HTR-8/SVneo (cell line): ENCODE data around the gene USP36.
A peak's percentile ranks its signal among the peaks of the same experiment; 100 is the strongest.
"Not testable (repeated sequence)": the region's sequence is repeated elsewhere in the genome, so short reads cannot be mapped to it uniquely, and the experiment has no call there.

Source experiments
- DNase-seq: peaks from one replicate; pipeline ENCODE4 v3.0.0; 2011; ENCODE audit warnings: low spot score, mixed read lengths; ENCODE audit not compliant: insufficient read length
- FAIRE-seq: peaks from 2 replicates; lab custom pipeline; 2011; peaks lifted over from hg19 to GRCh38; lab: Jason Lieb, UNC

Gene USP36

DNA sequence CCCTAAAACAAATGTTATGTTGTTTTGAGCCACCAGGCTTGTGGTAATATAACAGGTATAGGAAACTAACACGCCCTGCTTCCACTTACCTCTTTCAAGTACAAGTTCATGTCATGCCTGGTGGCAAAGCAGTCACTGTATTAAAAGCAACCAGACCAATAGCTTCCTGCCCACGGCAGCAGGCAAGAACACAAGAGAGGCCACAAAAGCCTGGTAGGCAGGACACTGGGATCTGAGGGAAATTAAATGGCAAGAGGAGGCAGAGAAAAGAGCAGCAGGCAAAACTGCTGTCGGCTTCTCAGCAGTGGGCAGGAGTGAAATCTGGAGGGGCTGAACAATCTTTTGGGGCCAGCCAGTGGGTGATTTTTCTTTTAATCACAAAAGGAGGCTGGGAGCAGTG is 60.8 kb downstream of the USP36 start:
- FAIRE-seq (no peak), DNase-seq (no peak)

DNA sequence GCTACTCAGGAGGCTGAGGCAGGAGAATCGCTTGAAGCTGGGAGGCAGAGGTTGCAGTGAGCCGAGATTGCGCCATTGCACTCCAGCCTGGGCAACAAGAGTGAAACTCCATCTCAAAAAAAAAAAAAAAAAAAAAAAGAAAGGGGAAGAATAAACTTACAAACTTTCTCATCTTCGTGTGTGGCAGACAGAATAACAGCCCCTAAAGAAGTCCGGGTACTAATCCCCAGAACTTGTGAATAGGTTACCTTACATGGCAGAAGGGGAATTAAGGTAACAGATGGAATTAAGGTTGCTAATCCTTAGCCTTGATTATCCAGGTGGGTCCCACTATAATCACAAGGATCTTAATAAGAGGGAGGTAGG is 61.3 kb downstream of the USP36 start:
- FAIRE-seq, DNase-seq: not testable (repeated sequence)

DNA sequence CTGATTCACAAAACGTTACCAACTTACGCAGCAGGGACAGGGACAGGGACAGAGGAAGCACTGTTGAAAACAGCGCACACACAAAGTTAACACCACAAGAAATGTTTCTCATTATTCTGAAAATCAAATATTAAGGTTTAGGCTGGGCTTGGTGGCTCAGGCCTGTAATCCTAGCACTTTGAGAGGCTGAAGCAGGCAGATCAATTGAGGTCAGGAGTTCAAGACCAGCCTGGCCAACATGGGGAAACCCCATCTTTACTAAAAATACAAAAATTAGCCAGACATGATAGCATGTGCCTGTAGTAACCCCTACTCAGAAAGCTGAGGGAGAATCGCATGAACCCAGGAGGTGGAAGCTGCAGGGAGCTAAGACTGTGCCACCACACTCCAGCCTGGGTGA is 62.7 kb downstream of the USP36 start:
- no peak for FAIRE-seq
- no peak for DNase-seq

DNA sequence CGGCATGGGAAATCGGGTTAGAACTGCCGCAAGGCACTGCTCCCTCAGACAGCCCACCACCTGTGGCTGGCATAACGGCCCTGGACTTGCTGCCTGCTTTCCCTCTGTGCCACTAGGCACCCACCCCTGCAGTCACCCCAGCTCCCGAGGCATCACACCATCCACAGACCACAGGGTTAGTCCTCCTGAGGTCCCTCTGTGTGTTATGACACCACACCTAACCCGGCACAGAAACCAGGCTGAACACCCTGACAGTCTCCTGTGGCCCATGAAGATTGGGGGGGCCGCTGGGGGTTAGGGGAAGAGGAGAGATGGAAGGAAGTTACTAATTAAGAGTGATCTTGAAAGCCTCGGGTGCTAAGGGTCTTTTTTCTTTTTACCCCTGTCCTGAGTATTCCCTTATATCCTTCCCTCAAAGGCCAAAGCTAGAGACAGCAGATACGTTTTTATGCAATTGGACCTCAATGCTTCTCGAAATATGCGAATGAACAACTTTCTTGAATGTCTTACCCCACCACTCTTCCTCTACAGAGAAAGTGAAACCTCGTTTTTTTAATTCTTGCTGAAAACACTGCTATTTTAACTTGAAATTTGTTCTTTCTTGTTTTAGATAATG is 65.5 kb downstream of the USP36 start:
- FAIRE-seq, result no peak
- DNase-seq, result no peak

DNA sequence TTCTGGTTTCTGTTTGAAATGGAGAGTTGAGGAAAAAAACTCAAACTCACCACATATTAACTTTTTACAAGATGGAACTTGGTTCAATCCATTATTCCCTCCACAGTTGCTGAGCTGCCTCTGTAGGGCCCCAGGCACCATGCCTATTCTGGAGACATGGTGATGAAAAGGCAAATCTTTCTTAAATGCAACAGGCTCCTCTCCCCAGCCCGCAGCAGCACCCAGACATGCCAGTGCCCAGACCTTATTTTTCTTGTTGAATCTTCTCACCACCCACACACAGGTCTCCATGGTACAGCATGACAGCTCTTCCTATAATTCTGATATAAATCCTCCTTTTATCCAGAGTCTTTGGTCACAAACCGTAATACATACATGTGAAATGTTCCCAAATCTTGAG is 66.2 kb downstream of the USP36 start:
- DNase-seq (no peak), FAIRE-seq (no peak)

DNA sequence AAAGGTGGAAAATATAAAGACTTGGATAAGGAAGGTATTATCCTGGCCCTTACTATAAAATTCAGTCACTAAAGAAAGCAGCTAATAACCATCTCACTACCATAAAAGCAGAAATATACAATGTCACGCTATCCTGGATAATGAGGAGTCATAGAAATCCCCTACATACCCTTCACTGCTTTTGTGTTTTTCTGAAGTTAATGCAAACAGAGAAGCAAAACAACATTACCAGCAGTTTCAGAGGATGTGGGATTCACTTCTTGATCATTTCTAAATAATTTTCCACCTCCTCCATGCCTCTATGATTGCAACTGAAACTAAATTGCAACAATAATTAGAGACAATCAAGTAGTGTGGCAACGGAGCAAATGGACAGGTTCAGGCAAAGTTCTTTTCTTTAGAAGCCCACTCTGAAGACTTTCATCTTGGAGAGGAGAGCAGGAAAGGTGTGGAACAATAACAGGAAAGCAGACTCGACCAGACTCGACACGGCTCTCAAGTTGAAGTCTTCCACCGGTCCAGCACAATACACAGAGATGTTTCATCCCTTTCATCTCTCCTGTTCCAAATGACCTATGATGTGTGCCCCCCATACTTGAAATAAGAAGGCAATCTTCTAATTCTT is 68.7 kb downstream of the USP36 start:
- no peak for FAIRE-seq
- no peak for DNase-seq

DNA sequence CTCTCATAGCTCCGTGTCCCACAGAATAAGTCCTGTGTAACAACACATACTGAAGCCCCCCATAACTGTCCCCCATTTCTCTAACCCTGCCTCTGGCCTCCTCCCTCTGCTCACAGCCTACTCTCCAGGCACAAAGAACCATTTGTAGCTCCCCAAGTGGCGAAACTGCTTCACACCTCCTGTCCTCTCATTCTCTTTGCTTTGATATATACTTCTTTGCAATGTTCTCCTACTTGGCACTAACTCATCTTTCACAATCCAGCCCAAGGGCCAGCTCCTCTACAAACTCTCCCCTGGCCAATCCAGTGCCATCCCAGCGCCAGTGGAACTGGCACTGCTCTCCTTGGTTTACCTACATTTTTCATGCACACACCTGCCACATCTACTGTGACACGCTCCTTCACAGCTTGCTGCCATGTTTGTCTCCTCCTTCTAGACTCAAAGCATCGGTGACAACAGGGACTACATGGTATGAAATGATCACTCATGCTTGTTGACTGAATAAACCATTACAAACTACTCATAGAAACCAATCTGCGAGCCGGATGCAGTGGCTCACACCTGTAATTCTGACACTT is 71.3 kb downstream of the USP36 start:
- no peak for DNase-seq
- no peak for FAIRE-seq

DNA sequence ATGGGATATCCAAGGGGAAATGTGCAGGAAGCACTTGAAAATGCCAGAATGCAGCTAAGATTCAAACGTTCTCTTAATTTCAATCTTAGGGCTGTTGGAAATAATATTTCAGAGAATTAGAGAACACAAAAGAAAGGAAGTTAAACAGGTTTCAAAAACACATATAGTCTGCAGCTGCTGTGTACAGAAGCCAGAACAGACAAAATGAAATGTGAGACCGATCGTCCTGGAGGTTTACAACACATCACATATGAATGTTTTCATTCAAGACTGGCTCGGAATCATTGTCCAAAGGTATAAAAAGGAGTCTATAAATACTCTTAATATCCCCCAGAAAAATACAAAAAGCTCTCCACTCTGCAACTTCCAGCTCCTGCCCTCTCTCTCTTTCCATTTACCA is 72.8 kb downstream of the USP36 start:
- DNase-seq (no peak), FAIRE-seq (no peak)

DNA sequence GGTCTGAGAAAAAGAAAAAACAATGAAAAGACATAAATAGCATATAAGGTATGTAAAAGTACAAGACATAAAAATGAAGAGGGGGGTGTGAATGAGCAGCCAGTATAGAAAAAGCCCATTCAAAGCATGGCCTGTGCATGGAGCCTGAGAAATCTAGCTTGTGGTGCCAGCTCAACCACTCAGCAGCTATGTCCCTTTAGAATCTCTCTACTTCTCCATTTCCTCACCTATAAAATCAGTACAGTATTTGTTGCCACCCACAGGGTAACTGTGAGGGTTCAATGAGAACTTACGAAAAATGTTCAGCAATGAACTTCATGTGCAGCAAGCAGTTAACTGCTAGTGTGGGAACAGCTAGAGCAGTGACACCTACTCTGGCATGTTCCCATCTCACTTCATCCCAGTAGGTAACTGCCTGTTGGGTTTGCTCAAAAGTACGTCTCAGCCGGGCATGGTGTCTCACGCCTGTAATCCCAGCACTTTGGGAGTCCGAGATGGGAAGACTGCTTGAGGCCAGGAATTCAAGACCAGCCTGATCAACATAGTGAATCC is 73.8 kb downstream of the USP36 start:
- FAIRE-seq (peak; percentile 77), DNase-seq (no peak)

DNA sequence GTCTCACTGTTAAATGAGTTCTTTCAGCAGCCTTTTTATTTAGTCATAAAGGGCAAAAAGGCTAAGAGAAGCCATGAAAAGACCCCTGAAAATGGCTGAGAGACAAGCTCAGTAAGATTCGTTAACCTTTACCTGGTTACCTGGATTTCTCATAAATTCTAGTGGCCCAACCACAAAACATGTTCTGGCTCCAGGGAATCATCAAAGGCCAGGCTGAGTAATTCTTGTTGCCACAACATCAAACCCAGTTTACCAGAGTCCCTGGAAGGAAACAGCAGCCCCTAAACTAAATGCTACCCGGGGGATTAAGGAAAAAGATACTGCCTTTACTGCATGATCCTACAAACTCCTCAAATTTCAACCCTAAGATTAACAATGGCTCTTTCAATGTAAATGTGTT is 74.4 kb downstream of the USP36 start:
- no peak for DNase-seq
- FAIRE-seq, result no peak

DNA sequence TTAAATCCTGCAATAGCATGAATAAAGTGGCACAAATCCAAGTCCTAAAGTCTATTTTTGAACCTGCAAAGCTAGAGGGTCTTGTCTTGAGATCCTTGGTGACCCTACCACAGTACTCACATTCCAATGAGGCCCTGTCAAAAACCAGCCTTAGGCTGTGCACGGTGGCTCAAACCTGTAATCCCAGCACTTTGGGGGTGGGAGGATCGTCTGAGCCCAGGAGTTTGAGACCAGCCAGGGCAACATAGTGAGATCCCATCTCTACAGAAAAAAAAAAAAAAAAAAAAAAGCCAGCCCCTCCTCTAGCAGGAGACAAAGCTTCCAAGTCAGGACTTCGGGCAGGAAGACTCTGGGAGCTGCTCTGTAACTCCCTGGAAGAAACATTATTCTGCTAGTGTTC is 74.8 kb downstream of the USP36 start:
- DNase-seq (no peak), FAIRE-seq (no peak)

DNA sequence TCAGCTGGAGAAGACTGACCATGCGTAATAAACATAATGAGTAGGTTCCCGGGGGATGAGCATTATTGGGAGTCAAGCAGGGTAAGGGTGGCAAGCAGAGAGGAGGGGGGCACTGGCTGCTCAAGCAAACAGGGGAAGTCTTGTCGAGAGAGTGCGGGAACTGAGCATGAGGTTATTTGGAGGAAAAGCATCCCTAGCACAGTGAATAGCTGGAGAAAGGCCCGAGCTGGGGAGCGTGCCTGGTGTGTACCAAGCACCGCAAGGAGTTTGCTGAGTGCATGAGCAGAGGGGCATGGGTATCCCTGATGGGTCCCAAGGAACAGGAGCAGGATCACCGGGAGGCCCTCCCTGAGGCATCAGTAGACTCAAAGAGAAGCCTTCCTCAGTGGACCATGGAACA is 75.7 kb downstream of the USP36 start:
- FAIRE-seq, result no peak
- DNase-seq, result no peak

DNA sequence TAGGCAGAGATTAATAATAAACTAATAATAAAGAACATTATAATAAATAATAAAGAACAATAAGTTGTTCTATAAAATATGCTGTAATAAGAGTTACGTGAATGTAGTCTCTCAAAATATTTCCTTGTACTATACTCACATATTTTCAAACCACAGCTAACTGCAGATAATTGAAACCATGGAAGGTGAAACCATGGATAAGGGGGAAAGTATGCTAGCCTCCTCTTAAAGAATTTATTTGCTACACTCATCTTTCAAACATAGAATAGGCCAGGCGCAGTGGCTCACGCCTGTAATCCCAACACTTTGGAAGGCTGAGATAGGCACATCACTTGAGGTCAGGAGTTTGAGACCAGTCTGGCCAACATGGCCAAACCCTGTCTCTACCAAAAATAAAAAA is 77.1 kb downstream of the USP36 start:
- no peak for DNase-seq
- no peak for FAIRE-seq

DNA sequence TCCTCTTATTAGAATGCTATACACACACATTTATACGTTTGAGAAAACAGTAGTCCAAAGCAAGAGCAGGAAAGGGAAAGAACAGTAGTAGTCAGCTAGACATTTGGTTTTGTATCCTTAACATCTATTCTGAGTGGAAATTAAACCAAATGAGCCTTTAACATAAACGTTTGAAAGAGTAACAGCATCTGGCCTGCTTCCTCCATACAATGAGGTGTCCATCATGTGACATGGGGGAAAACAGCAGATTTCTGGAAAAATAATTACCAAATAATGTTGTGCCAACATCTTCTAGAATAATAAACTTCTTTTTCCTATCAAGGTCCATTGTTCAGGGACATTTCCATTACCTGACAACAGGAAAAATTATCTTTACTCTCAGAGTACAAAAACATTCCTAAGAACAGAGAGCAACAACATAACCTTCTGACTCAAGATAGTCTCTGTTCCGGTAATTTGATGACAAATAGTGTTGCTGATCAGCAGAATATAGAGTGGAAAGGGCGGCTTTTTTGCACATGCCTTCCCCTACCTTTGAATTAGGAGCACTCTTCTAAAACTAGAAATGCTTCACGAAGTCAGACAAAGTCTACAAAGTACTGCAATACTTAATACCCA is 78.7 kb downstream of the USP36 start:
- DNase-seq, result no peak
- no peak for FAIRE-seq

DNA sequence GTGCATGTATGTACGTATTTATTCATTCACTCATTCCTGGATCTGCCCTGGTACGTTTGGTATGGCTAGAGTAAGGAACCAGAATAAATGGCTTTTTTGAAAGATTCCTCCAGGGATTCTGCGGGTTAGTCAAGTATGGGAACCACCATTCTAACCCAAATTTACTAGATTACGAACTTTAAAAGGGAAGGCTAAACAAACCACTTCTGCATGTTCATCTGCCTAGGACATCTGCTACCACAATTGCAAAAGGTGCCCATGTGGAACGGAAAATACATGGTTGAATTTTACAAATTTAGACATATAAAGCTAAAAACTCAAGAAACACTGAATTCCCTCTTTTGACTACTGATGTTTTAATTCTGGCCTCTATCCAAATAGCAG is 80.7 kb downstream of the USP36 start:
- DNase-seq (no peak), FAIRE-seq (no peak)

DNA sequence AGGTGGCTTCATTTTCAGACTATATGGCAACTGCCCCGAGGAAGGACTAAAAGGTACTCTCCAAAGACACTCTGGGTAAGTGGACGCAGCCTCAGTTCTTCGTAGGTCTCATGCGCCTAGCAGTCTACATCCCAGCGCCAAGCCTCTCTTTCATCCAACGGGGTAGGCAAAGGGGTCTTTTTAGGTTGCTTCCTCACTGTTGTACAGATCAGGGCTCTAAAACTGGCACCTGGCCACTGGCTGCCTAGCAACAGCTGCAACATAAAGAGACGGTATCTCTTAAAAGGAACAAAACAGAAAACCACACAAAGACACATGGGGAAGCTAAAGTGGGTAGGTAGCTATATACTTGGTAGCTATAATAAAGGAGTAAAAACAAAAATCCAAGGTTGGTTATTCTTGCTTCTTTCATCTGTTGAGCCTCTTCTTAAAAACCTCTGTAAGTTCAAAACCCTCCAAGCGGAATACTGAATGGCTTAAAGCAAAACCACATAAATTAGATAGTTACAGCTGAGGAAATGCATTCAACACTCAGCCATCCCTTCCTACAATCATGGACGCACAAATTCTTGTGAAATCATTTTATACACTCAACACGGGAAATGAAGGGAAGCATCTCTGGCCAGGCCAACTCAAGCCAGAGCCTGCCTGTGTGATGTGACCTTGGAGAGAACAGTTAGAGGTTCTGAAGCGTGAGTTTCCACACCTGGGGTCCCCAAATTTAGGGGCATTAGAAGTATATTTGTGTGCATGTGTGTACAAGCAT is 81.2 kb downstream of the USP36 start:
- FAIRE-seq (no peak), DNase-seq (no peak)

DNA sequence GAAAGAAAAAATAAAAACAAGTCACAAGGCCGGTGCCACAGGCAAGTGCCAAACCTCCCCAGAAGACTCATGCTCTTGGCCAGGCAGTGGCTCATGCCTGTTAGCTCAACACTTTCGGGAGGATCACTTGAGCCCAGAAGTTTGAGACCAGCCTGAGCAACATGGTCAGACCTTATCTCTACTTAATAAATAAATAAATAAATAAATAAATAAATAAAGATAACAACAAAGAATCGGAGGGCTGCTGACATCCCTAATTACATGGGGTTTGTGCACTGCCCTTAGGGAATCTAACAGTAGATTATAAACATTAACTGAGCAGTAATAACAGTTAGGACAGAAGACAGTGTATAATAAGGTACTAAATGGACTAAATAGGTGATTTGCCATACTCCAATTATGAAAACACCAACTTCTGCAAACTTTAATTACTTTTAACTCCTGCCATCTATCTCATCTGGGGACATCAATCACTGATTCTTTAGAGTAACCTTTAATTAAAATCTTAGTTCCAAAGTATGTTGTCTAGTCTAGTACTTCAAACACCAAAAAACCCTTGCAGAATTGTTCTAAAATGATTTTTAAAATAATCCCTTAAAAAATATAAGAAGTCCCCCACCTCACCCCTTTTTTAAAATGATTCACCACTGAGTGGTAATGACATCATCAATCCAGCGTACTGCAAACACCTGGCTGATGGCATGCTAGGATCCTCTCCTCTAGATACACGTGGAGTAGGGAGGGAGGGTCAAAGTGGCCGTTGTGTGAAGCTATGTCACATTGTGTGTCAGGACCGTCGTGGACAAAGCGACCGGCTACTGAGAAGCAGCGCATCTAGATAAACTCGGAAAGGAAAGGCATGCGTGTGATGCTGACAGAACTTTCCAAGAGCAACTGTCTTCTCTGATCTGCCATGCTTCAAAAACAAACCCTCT is 87.0 kb downstream of the USP36 start:
- DNase-seq (no peak), FAIRE-seq (no peak)

DNA sequence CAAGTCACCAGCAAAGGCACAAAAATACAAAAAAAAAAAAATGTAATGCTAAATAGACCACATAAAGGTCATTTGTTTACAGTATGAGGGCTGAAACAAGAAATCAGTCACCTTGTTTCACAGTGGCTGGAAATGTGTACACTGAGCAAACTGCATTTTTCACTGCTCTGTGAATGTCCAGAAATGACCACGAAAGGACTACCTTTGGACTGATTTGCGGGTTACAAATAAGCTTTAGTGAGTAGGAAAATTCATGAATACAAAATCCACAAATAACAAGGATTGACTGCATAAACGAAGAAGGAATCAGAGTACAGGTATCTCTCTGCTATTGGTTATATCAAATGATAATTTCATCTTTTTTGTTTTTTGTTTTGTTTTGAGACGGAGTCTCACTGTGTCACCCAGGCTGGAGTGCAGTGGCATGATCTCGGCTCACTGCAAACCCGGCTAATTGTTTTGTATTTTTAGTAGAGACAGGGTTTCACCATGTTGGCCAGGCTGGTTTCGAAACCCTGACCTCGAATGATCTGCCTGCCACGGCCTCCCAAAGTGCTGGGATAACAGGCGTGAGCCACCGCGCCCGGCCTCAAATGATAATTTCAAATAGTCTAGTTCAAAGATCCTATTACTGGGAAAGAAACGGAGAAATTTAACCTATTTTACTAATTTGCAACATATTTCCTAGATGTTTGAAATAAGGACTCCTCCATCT is 89.0 kb downstream of the USP36 start:
- DNase-seq, result no peak
- FAIRE-seq, result no peak

DNA sequence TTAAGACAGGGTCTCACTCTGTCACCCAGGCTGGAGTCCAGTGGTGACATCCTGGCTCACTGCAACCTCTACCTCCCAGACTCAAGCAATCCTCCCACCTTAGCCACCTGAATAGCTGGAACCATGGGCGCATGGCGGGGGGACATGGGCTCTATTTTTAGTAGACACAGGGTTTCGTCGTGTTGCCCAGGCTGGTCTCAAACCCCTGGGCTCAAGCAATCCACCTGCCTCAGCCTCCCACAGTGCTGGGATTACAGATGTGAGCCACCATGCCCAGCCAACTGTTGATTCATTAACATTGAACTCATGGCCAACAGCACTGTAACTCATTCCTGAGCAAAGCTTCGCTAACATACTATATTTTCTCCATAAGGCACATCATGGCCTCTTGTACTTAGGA is 89.6 kb downstream of the USP36 start:
- DNase-seq, FAIRE-seq: not testable (repeated sequence)
